PC-3 (cell line): Measurements from ENCODE around the gene DNAJC6.
"Not testable (repeated sequence)": the region's sequence is repeated elsewhere in the genome, so short reads cannot be mapped to it uniquely, and the experiment has no call there.

Experiments used
- CTCF ChIP-seq: fragments of 300-600 bp; sonication (generic); conservative IDR thresholded peaks from 2 replicates; pipeline ENCODE4 v1.5.1; 2017; ENCODE audit warnings: antibody characterized with exemption, low read depth, mild to moderate bottlenecking, low read length
- EZH2phosphoT487 ChIP-seq: fragments of 300-600 bp; sonication (generic); IDR thresholded peaks from 2 replicates; pipeline ENCODE4 v1.6.1; 2018; ENCODE audit warnings: mild to moderate bottlenecking, antibody characterized with exemption, low read length, borderline replicate concordance

- TF ChIP-seq CTCF, EZH2phosphoT487: not testable (repeated sequence)
Measured at GRCh38 chr1:65384426-65384825, 75.1 kb downstream of the DNAJC6 start.
